ACC112 (cell line): ENCODE data around the gene WSCD1.

Experiments used
- H2AFZ ChIP-seq: fragments of 200-600 bp; sonication (generic); one replicate; pipeline ENCODE4 v1.6.0; 2017; ENCODE audit warnings: antibody characterized with exemption, low read length; ENCODE audit not compliant: unreplicated experiment
- H3K27ac ChIP-seq: fragments of 200-600 bp; sonication (generic); 2 replicates; pipeline ENCODE4 v1.5.1; 2014; ENCODE audit warnings: low read depth, mild to moderate bottlenecking, antibody characterized with exemption, low read length, moderate library complexity
- H3K27me3 ChIP-seq: fragments of 200-600 bp; sonication (generic); 2 replicates; pipeline ENCODE4 v1.6.1; 2014; ENCODE audit warnings: mild to moderate bottlenecking, antibody characterized with exemption, low read length, moderate library complexity, mixed read lengths; ENCODE audit not compliant: insufficient read depth
- H3K36me3 ChIP-seq: fragments of 200-600 bp; sonication (generic); 2 replicates; pipeline ENCODE4 v1.6.1; 2016; ENCODE audit warnings: mild to moderate bottlenecking, antibody characterized with exemption, low read length, moderate library complexity, mixed read lengths; ENCODE audit not compliant: insufficient read depth
- H3K4me1 ChIP-seq: fragments of 200-600 bp; sonication (generic); one replicate; pipeline ENCODE4 v1.6.1; 2016; ENCODE audit warnings: low read length, mixed read lengths; ENCODE audit not compliant: insufficient read depth, unreplicated experiment, control insufficient read depth
- H3K4me3 ChIP-seq: fragments of 200-600 bp; sonication (generic); 2 replicates; pipeline ENCODE4 v1.5.1; 2014; ENCODE audit warnings: mild to moderate bottlenecking, low read depth, low read length
- H3K79me2 ChIP-seq: fragments of 200-600 bp; sonication (generic); one replicate; pipeline ENCODE4 v1.6.0; 2016; ENCODE audit warnings: low read length; ENCODE audit not compliant: control insufficient read depth, unreplicated experiment, insufficient read depth

The WSCD1 gene

GRCh38 chr17:6159541-6160231, 89.5 kb downstream of the WSCD1 start:
- H3K27me3 ChIP-seq, result peaks cover 15% of the 10 kb centered on the region; the same call in 1 of the 2 replicates
- H2AFZ ChIP-seq, result no peak overlapping the region
- no peaks in the 10 kb centered on the region for H3K79me2 ChIP-seq
- H3K4me3 ChIP-seq, result no peak overlapping the region
- H3K4me1 ChIP-seq, result no peaks in the 10 kb centered on the region
- no peak overlapping the region for H3K27ac ChIP-seq
- no peaks in the 10 kb centered on the region for H3K36me3 ChIP-seq

GRCh38 chr17:6160232-6160555, 90.0 kb downstream of the WSCD1 start:
- Histone ChIP-seq H2AFZ (no peak overlapping the region), H3K36me3 (no peaks in the 10 kb centered on the region), H3K27ac (no peak overlapping the region), H3K4me3 (no peak overlapping the region), H3K27me3 (peaks cover 10% of the 10 kb centered on the region; the same call in 1 of the 2 replicates), H3K4me1 (no peaks in the 10 kb centered on the region), H3K79me2 (no peaks in the 10 kb centered on the region)

GRCh38 chr17:6160911-6161855, 91.0 kb downstream of the WSCD1 start:
- Histone ChIP-seq H3K4me3 (no peak overlapping the region), H3K36me3 (no peaks in the 10 kb centered on the region), H3K79me2 (no peaks in the 10 kb centered on the region), H3K4me1 (no peaks in the 10 kb centered on the region), H2AFZ (no peak overlapping the region), H3K27me3 (peaks cover 10% of the 10 kb centered on the region; the same call in 1 of the 2 replicates), H3K27ac (no peak overlapping the region)

- Histone ChIP-seq H3K79me2 (no peaks in the 10 kb centered on the region), H3K4me3 (no peak overlapping the region), H3K36me3 (no peaks in the 10 kb centered on the region), H3K27ac (no peak overlapping the region), H2AFZ (no peak overlapping the region), H3K4me1 (no peaks in the 10 kb centered on the region), H3K27me3 (peaks cover 10% of the 10 kb centered on the region; the same call in 1 of the 2 replicates)
These were observed 92.0 kb downstream of the WSCD1 start for GRCh38 chr17:6162216-6162615.

- Histone ChIP-seq H2AFZ (no peak overlapping the region), H3K4me3 (no peak overlapping the region), H3K36me3 (no peaks in the 10 kb centered on the region), H3K4me1 (no peaks in the 10 kb centered on the region), H3K79me2 (no peaks in the 10 kb centered on the region), H3K27ac (no peak overlapping the region), H3K27me3 (peaks cover 10% of the 10 kb centered on the region; the same call in 1 of the 2 replicates)
These were observed 92.7 kb downstream of the WSCD1 start for GRCh38 chr17:6162892-6163291.

GRCh38 chr17:6163612-6164333, 93.6 kb downstream of the WSCD1 start:
- Histone ChIP-seq H3K27me3 (peaks cover 13% of the 10 kb centered on the region; the same call in 1 of the 2 replicates), H3K4me1 (no peaks in the 10 kb centered on the region), H3K36me3 (no peaks in the 10 kb centered on the region), H3K27ac (no peak overlapping the region), H3K79me2 (no peaks in the 10 kb centered on the region), H3K4me3 (no peak overlapping the region), H2AFZ (no peak overlapping the region)

- no peaks in the 10 kb centered on the region for H3K36me3 ChIP-seq
- no peak overlapping the region for H3K4me3 ChIP-seq
- no peaks in the 10 kb centered on the region for H3K4me1 ChIP-seq
- no peaks in the 10 kb centered on the region for H3K79me2 ChIP-seq
- H2AFZ ChIP-seq, result no peak overlapping the region
- no peak overlapping the region for H3K27ac ChIP-seq
- H3K27me3 ChIP-seq, result peaks cover 10% of the 10 kb centered on the region; the same call in 1 of the 2 replicates
These were observed 94.8 kb downstream of the WSCD1 start for GRCh38 chr17:6164996-6165395.

- Histone ChIP-seq H3K4me1 (no peaks in the 10 kb centered on the region), H3K27ac (no peak overlapping the region), H3K79me2 (no peaks in the 10 kb centered on the region), H3K4me3 (no peak overlapping the region), H3K27me3 (peaks cover 9% of the 10 kb centered on the region; the same call in 1 of the 2 replicates), H3K36me3 (no peaks in the 10 kb centered on the region), H2AFZ (no peak overlapping the region)
These were observed 95.6 kb downstream of the WSCD1 start for GRCh38 chr17:6165806-6166205.

- Histone ChIP-seq H3K27ac (no peak overlapping the region), H3K79me2 (no peaks in the 10 kb centered on the region), H2AFZ (no peak overlapping the region), H3K36me3 (no peaks in the 10 kb centered on the region), H3K27me3 (peaks cover 13% of the 10 kb centered on the region; the same call in 1 of the 2 replicates), H3K4me3 (no peak overlapping the region), H3K4me1 (no peaks in the 10 kb centered on the region)
These were observed 96.5 kb downstream of the WSCD1 start for GRCh38 chr17:6166492-6167179.

- H3K4me3 ChIP-seq, result no peak overlapping the region
- peaks cover 16% of the 10 kb centered on the region; the same call in 1 of the 2 replicates for H3K27me3 ChIP-seq
- H3K4me1 ChIP-seq, result no peaks in the 10 kb centered on the region
- no peaks in the 10 kb centered on the region for H3K79me2 ChIP-seq
- H3K27ac ChIP-seq, result no peak overlapping the region
- H2AFZ ChIP-seq, result no peak overlapping the region
- H3K36me3 ChIP-seq, result no peaks in the 10 kb centered on the region
These were observed 98.1 kb downstream of the WSCD1 start for GRCh38 chr17:6168296-6168695.
